K562 (cell line): Measurements from ENCODE around the gene PCP4L1.

Experiments used
- BRF1 ChIP-seq: IDR thresholded peaks from 3 replicates; pipeline ENCODE4 v1.6.1; 2011; ENCODE audit warnings: borderline replicate concordance, mild to moderate bottlenecking; ENCODE audit not compliant: insufficient read length; ENCODE audit errors: extremely low read depth
- CBX1 ChIP-seq: sonication (generic); IDR thresholded peaks from 2 replicates; pipeline ENCODE4 v1.6.1; 2016; ENCODE audit warnings: antibody characterized with exemption, low read depth, mild to moderate bottlenecking
- ELF4 ChIP-seq: fragments of 450-650 bp; formaldehyde crosslinking; IDR thresholded peaks from 2 replicates; pipeline ENCODE4 v1.4.0; 2022; ENCODE audit warnings: missing genetic modification characterization
- FOXK1 ChIP-seq: sonication (generic); formaldehyde crosslinking; IDR thresholded peaks from 2 replicates; pipeline ENCODE4 v1.8.0; 2022; ENCODE audit warnings: missing genetic modification reagents, mild to moderate bottlenecking, borderline replicate concordance
- NR1H2 ChIP-seq: sonication (generic); formaldehyde crosslinking; IDR thresholded peaks from 2 replicates; pipeline ENCODE4 v1.4.0; 2020; ENCODE audit warnings: mild to moderate bottlenecking, missing genetic modification reagents
- POLR2A ChIP-seq: fragments of 450-650 bp; conservative IDR thresholded peaks from 2 replicates; pipeline ENCODE4 v1.6.1; 2016
- POLR2B ChIP-seq: fragments of 450-650 bp; IDR thresholded peaks from 2 replicates; pipeline ENCODE4 v1.6.1; 2018; ENCODE audit warnings: low read depth; ENCODE audit not compliant: partially characterized antibody
- TF ChIP-seq, protein P1 (sequence below), 3 experiments: IDR thresholded peaks in 2 of 3; conservative IDR thresholded peaks in 1 of 3; 2 replicates each; pipeline ENCODE4 v1.5.1; 2011 to 2012; ENCODE audit warnings: low read length in 3 of 3, mild to moderate bottlenecking in 3 of 3, control low read depth in 2 of 3, improper control_type of control experiment in 1 of 3, inconsistent platforms in 1 of 3, low read depth in 1 of 3, mixed read lengths in 1 of 3, moderate library complexity in 1 of 3; ENCODE audit not compliant: insufficient read depth in 2 of 3
- TF ChIP-seq, protein P2 (sequence below): sonication (generic); formaldehyde crosslinking; IDR thresholded peaks from 2 replicates; pipeline ENCODE4 v1.9.0; 2022; ENCODE audit warnings: mild to moderate bottlenecking, missing genetic modification reagents

DNA sequence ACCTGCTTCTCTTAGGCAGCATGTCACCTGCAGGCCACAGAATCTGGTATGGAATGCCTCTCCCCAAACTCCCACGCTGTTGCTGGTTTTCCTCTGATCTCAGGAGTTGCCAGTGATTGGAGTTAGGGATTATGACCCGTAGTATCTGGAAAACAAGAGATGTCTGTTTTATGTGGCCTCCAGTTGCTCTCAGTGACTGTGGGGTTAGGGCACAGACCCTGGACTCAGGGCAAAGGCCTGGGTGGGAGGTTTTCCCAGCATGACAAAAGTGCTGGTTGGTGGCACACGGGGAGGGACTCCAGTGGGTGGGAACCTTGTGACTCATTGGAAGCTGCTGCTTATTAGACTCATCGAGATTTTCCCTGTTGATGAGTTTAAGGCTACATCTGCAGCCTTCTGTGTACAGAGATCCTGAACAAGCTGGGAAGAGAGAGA lies 20.5 kb upstream of the PCP4L1 start, which contains the start of gene NR1I3:
- TF ChIP-seq, protein P1, sequence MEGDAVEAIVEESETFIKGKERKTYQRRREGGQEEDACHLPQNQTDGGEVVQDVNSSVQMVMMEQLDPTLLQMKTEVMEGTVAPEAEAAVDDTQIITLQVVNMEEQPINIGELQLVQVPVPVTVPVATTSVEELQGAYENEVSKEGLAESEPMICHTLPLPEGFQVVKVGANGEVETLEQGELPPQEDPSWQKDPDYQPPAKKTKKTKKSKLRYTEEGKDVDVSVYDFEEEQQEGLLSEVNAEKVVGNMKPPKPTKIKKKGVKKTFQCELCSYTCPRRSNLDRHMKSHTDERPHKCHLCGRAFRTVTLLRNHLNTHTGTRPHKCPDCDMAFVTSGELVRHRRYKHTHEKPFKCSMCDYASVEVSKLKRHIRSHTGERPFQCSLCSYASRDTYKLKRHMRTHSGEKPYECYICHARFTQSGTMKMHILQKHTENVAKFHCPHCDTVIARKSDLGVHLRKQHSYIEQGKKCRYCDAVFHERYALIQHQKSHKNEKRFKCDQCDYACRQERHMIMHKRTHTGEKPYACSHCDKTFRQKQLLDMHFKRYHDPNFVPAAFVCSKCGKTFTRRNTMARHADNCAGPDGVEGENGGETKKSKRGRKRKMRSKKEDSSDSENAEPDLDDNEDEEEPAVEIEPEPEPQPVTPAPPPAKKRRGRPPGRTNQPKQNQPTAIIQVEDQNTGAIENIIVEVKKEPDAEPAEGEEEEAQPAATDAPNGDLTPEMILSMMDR (IDR thresholded peaks at IDR 0.05 in 2 of 3, conservative IDR thresholded peaks at IDR 0.05 in 1 of 3; ENCODE audit: insufficient read depth in 2 of 3, low read depth in 1 of 3, low read length in 3 of 3) = no peak
- TF ChIP-seq BRF1 (no peak), POLR2A (no peak), POLR2B (no peak), CBX1 (no peak), NR1H2 (CRISPR knock-in tag) (no peak), ELF4 (CRISPR knock-in tag) (no peak), FOXK1 (no peak)
- TF ChIP-seq, protein P2, sequence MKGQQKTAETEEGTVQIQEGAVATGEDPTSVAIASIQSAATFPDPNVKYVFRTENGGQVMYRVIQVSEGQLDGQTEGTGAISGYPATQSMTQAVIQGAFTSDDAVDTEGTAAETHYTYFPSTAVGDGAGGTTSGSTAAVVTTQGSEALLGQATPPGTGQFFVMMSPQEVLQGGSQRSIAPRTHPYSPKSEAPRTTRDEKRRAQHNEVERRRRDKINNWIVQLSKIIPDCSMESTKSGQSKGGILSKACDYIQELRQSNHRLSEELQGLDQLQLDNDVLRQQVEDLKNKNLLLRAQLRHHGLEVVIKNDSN = no peak
